Esophagus muscularis mucosa (tissue), 4 donors: ENCODE data around the gene NR1H2. TPM values are rescaled to one million over a fixed set of nuclear protein-coding genes. Genes with fewer than 3 reads are reported as not detected.

Experiments used
- DNase-seq: peaks from one replicate; pipeline ENCODE4 v3.0.0-alpha.2; 2017; ENCODE audit errors: extremely low spot score
- H3K27ac ChIP-seq, 4 donors: fragments of 200-600 bp; sonication (generic); replicated peaks in 1 of 4; 1 replicate in 3 of 4; 2 replicates in 1 of 4; pipeline ENCODE4 v1.5.1; 2016 to 2019; ENCODE audit warnings: mild to moderate bottlenecking in 1 of 4
- H3K27me3 ChIP-seq, 4 donors: fragments of 200-600 bp; sonication (generic); one replicate each; pipeline versions ENCODE4 v1.5.1 to v1.6.0; 2016 to 2019
- H3K36me3 ChIP-seq, 4 donors: fragments of 200-600 bp; sonication (generic); one replicate each; pipeline ENCODE4 v1.5.1; 2016 to 2019
- H3K4me1 ChIP-seq, 4 donors: fragments of 200-600 bp; sonication (generic); one replicate each; pipeline ENCODE4 v1.5.1; 2016 to 2019
- H3K4me3 ChIP-seq, 4 donors: fragments of 200-600 bp; sonication (generic); 1 replicate in 2 of 4; 2 replicates in 2 of 4; pipeline ENCODE4 v1.5.1; 2016 to 2019; ENCODE audit warnings: mild to moderate bottlenecking in 4 of 4, moderate library complexity in 1 of 4
- H3K9me3 ChIP-seq, 4 donors: fragments of 200-600 bp; sonication (generic); 1 replicate in 3 of 4; 2 replicates in 1 of 4; pipeline ENCODE4 v1.5.1; 2016 to 2019
- CTCF ChIP-seq, 3 experiments: fragments of 200-600 bp in 2 of 3; fragments of 450-650 bp in 1 of 3; sonication (generic) in 2 of 3; IDR thresholded peaks; one replicate each; pipeline ENCODE4 v1.5.1; 2017 to 2019; ENCODE audit warnings: antibody characterized with exemption in 3 of 3, mild to moderate bottlenecking in 2 of 3, moderate library complexity in 1 of 3
- EP300 ChIP-seq: sonication (generic); formaldehyde crosslinking; IDR thresholded peaks from one replicate; pipeline ENCODE4 v1.6.1; 2017; ENCODE audit warnings: antibody characterized with exemption
- POLR2A ChIP-seq: fragments of 450-650 bp; IDR thresholded peaks from one replicate; pipeline ENCODE4 v1.6.1; 2017; ENCODE audit warnings: antibody characterized with exemption, moderate library complexity, mild to moderate bottlenecking, low read depth
- POLR2AphosphoS5 ChIP-seq, 2 donors: sonication (generic); formaldehyde crosslinking; IDR thresholded peaks; one replicate each; pipeline ENCODE4 v1.6.1; 2017; ENCODE audit warnings: antibody characterized with exemption in 2 of 2
- WGBS: methylation state at CpG from one replicate; pipeline ENCODE4 v1.1.5; 2018; 5-methylcytosine and 5-hydroxymethylcytosine counted together
- intact Hi-C: fragments of 100-400 bp; cut with DNase I; formaldehyde crosslinking; loops from one replicate; pipeline ENCODE4 v1.15.1; 2023
- total RNA-seq, 4 donors: library from RNA; depleted of rRNA; stranded (reverse); fragments of >200 nt; gene quantifications; one replicate each; pipeline versions ENCODE4 v1.1.0 to v1.2.1, GENCODE V29; 2016

The NR1H2 gene
- total RNA-seq, 4 donors from 2014 or later, result 123 to 224 (median 191) TPM

GRCh38 chr19:50418176-50419021 is 42.1 kb downstream of the NR1H2 start, which contains the start of gene SPIB:
SPIB (plus strand) TSS chr19:50418938; CDS start chr19:50418963, 25 bp downstream.
- no peak for DNase-seq
- Histone ChIP-seq H3K4me1 (peaks cover 4 to 22% (median 13%) of the 10 kb centered on the region in 4 donors), H3K36me3 (peaks cover 0 to 9% (median 3%) of the 10 kb centered on the region in 4 donors), H3K27me3 (peaks cover 0 to 72% (median 38%) of the 10 kb centered on the region in 4 donors), H3K27ac (no peak within 1 kb of the TSS), H3K4me3 (no peak within 1 kb of the TSS), H3K9me3 (no peaks in the 10 kb centered on the region)
- no peak for TF ChIP-seq POLR2AphosphoS5 (IDR thresholded peaks at IDR 0.05)
- TF ChIP-seq POLR2A, result no peak
- no peak for TF ChIP-seq CTCF (IDR thresholded peaks at IDR 0.05)
- TF ChIP-seq EP300, result no peak
- intact Hi-C loops, result no loop called here
- WGBS, result 19% methylated on average over 19 of the region's 34 CpGs

- H3K9me3 ChIP-seq, result no peaks in the 10 kb centered on the region
- no peak overlapping the region for H3K27ac ChIP-seq
- H3K4me1 ChIP-seq, result peaks cover 4 to 22% (median 13%) of the 10 kb centered on the region in 4 donors
- TF ChIP-seq EP300 (no peak), POLR2A (no peak), POLR2AphosphoS5 (IDR thresholded peaks at IDR 0.05) (no peak), CTCF (IDR thresholded peaks at IDR 0.05) (no peak)
- peaks cover 0 to 2% (median 0%) of the 10 kb centered on the region in 4 donors for H3K36me3 ChIP-seq
- WGBS, result 21% methylated on average over 14 of the region's 14 CpGs
- DNase-seq, result no peak
- H3K4me3 ChIP-seq, result no peak overlapping the region
- intact Hi-C loops, result no loop called here
- peaks cover 0 to 79% (median 38%) of the 10 kb centered on the region in 4 donors for H3K27me3 ChIP-seq
These were observed 42.8 kb downstream of the NR1H2 start for GRCh38 chr19:50419022-50419579.

- H3K4me1 ChIP-seq, result peaks cover 4 to 19% (median 12%) of the 10 kb centered on the region in 4 donors
- no peak for DNase-seq
- no peaks in the 10 kb centered on the region for H3K36me3 ChIP-seq
- H3K27me3 ChIP-seq, result peaks cover 0 to 82% (median 38%) of the 10 kb centered on the region in 4 donors
- TF ChIP-seq CTCF (IDR thresholded peaks at IDR 0.05), result no peak
- TF ChIP-seq POLR2AphosphoS5 (IDR thresholded peaks at IDR 0.05), result no peak
- TF ChIP-seq EP300, result no peak
- TF ChIP-seq POLR2A, result no peak
- no peaks in the 10 kb centered on the region for H3K9me3 ChIP-seq
- intact Hi-C loops, result no loop called here
- 22% methylated on average over 7 of the region's 8 CpGs for WGBS
- H3K27ac ChIP-seq, result no peak overlapping the region
- no peak overlapping the region for H3K4me3 ChIP-seq
These were observed 43.4 kb downstream of the NR1H2 start for GRCh38 chr19:50419580-50420035.

GRCh38 chr19:50420127-50420526 is 43.9 kb downstream of the NR1H2 start:
- Histone ChIP-seq H3K36me3 (no peaks in the 10 kb centered on the region), H3K27me3 (peaks cover 0 to 82% (median 38%) of the 10 kb centered on the region in 4 donors), H3K27ac (no peak overlapping the region), H3K4me1 (peaks cover 4 to 14% (median 9%) of the 10 kb centered on the region in 4 donors), H3K9me3 (no peaks in the 10 kb centered on the region), H3K4me3 (no peak overlapping the region)
- intact Hi-C loops, result no loop called here
- DNase-seq, result no peak
- WGBS, result 40% methylated on average over 3 of the region's 3 CpGs
- TF ChIP-seq POLR2AphosphoS5 (IDR thresholded peaks at IDR 0.05) (no peak), EP300 (no peak), POLR2A (no peak), CTCF (IDR thresholded peaks at IDR 0.05) (no peak)
